ENCODE measurements around the gene ALDH1A1.

The ALDH1A1 gene

DNA sequence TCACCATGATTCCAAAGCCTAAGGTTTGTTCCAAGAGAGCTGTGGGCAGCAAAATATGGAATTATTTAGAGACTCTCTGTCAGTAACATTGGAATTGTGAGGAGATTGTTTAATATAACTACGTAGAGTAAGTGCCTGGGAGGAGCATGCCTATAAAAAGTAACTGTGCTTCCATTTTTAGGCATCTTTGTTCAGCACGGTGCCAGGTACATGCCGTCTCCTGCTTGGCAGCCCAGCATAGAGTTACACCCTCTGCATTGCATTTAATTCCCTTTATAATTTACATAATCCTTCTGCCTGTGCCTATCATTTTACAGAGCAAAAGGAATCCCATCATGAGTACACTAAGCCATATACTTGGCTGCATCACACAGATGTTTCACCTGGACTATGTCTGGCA lies 32.1 kb upstream of the ALDH1A1 start:
- H3K4me1 ChIP-seq (ENCODE audit: insufficient read depth, low read length): no peaks in the 10 kb centered on the region
- H3K27me3 ChIP-seq (ENCODE audit: insufficient read depth, low read length): no peaks in the 10 kb centered on the region
- H3K27ac ChIP-seq (ENCODE audit: low read length): no peak overlapping the region
- H3K36me3 ChIP-seq (ENCODE audit: insufficient read depth, low read depth, low read length): no peaks in the 10 kb centered on the region
- H3K9ac ChIP-seq (ENCODE audit: low read depth, low read length): no peak overlapping the region
- no peaks in the 10 kb centered on the region for H3K9me3 ChIP-seq (ENCODE audit: insufficient read depth, low read depth, low read length)
- no peak overlapping the region for H3K4me3 ChIP-seq (ENCODE audit: low read length)

GRCh38 chr9:72984226-72984947 lies 31.5 kb upstream of the ALDH1A1 start:
- no peaks in the 10 kb centered on the region for H3K36me3 ChIP-seq (ENCODE audit: insufficient read depth, low read depth, low read length)
- H3K27me3 ChIP-seq (ENCODE audit: insufficient read depth, low read length): no peaks in the 10 kb centered on the region
- H3K9me3 ChIP-seq (ENCODE audit: insufficient read depth, low read depth, low read length): no peaks in the 10 kb centered on the region
- H3K27ac ChIP-seq (ENCODE audit: low read length): no peak overlapping the region
- no peak overlapping the region for H3K9ac ChIP-seq (ENCODE audit: low read depth, low read length)
- no peak overlapping the region for H3K4me3 ChIP-seq (ENCODE audit: low read length)
- H3K4me1 ChIP-seq (ENCODE audit: insufficient read depth, low read length): no peaks in the 10 kb centered on the region; the same call in 1 of the 2 replicates

DNA sequence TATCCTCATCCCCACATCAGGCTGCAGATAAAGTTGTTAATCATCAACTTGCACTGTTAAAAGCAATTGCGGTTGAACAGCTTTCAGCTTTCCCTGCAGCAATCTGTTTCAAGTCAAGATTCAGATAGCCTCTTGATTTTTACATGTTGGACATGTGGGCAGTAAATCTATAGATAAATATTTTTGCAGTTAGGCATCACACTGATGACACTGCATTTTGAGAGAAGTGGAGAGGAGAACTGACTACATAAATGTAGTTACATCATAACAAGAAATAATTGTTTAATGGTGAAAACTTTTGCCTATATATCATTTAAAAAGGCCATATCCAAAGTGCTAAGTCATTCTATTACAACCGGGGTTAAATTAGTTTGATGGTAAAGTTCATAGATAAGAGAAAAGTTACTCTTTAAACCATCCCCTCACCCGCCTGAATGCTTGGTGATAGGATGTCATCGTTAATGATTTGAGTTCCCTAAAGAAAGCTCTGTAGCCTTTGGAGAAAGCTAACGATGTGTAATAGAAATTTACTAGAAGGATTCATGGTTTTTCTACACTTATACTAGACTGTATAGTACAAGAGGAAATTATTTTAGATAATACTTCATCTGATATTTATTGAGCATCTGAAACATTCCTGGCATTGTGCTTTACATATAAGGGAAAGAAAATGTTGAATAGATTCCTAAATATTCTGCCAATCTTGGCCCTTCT lies 30.8 kb upstream of the ALDH1A1 start:
- no peak overlapping the region for H3K4me3 ChIP-seq (ENCODE audit: low read length)
- no peak overlapping the region for H3K27ac ChIP-seq (ENCODE audit: low read length)
- H3K9ac ChIP-seq (ENCODE audit: low read depth, low read length): no peak overlapping the region

DNA sequence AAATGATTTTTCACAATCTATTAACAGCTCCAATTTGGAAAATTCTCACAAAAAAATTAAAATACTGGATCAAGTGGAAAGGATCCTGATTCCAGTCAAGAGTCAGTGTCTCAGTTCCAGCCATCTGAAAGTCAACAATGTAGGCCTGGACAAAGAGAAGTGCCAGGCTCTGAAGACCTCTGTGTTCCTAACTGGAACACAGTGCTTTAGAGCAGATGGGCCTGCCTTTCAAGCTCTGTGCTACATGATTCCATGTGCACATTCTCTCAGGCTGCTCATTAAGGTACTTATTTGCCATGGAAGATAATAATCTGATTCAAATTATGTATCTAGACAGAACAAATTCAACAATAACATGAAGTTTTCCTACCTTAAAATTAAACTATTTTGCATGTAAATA lies 30.2 kb upstream of the ALDH1A1 start:
- Histone ChIP-seq H3K36me3 (ENCODE audit: insufficient read depth, low read depth, low read length) (no peaks in the 10 kb centered on the region), H3K4me3 (ENCODE audit: low read length) (no peak overlapping the region), H3K9ac (ENCODE audit: low read depth, low read length) (no peak overlapping the region), H3K4me1 (ENCODE audit: insufficient read depth, low read length) (no peaks in the 10 kb centered on the region; the same call in 1 of the 2 replicates), H3K9me3 (ENCODE audit: insufficient read depth, low read depth, low read length) (no peaks in the 10 kb centered on the region), H3K27me3 (ENCODE audit: insufficient read depth, low read length) (no peaks in the 10 kb centered on the region), H3K27ac (ENCODE audit: low read length) (no peak overlapping the region)

More for the DNA sequence above, 30.8 kb upstream of the ALDH1A1 start:
- no peaks in the 10 kb centered on the region for H3K9me3 ChIP-seq (ENCODE audit: insufficient read depth, low read depth, low read length)
- H3K4me1 ChIP-seq (ENCODE audit: insufficient read depth, low read length): no peaks in the 10 kb centered on the region; the same call in 1 of the 2 replicates
- no peaks in the 10 kb centered on the region for H3K36me3 ChIP-seq (ENCODE audit: insufficient read depth, low read depth, low read length)
- no peaks in the 10 kb centered on the region for H3K27me3 ChIP-seq (ENCODE audit: insufficient read depth, low read length)

- Histone ChIP-seq H3K36me3 (ENCODE audit: insufficient read depth, low read depth, low read length) (no peaks in the 10 kb centered on the region), H3K27me3 (ENCODE audit: insufficient read depth, low read length) (no peaks in the 10 kb centered on the region), H3K27ac (ENCODE audit: low read length) (no peak overlapping the region), H3K4me3 (ENCODE audit: low read length) (no peak overlapping the region), H3K4me1 (ENCODE audit: insufficient read depth, low read length) (no peaks in the 10 kb centered on the region; the same call in 1 of the 2 replicates), H3K9ac (ENCODE audit: low read depth, low read length) (no peak overlapping the region), H3K9me3 (ENCODE audit: insufficient read depth, low read depth, low read length) (no peaks in the 10 kb centered on the region)
Observed at GRCh38 chr9:72982146-72982799, 29.4 kb upstream of the ALDH1A1 start.

- Histone ChIP-seq H3K27ac (ENCODE audit: low read length) (no peak overlapping the region), H3K4me3 (ENCODE audit: low read length) (no peak overlapping the region), H3K4me1 (ENCODE audit: insufficient read depth, low read length) (no peaks in the 10 kb centered on the region; the same call in 1 of the 2 replicates)
Observed at GRCh38 chr9:72981433-72981832, 28.6 kb upstream of the ALDH1A1 start.

GRCh38 chr9:72980600-72981265 lies 27.9 kb upstream of the ALDH1A1 start:
- no peak overlapping the region for H3K27ac ChIP-seq (ENCODE audit: low read length)
- H3K27me3 ChIP-seq (ENCODE audit: insufficient read depth, low read length): no peaks in the 10 kb centered on the region
- no peak overlapping the region for H3K4me3 ChIP-seq (ENCODE audit: low read length)
- H3K4me1 ChIP-seq (ENCODE audit: insufficient read depth, low read length): no peaks in the 10 kb centered on the region; the same call in 1 of the 2 replicates
- H3K36me3 ChIP-seq (ENCODE audit: insufficient read depth, low read depth, low read length): no peaks in the 10 kb centered on the region
- H3K9me3 ChIP-seq (ENCODE audit: insufficient read depth, low read depth, low read length): no peaks in the 10 kb centered on the region
- no peak overlapping the region for H3K9ac ChIP-seq (ENCODE audit: low read depth, low read length)

More at GRCh38 chr9:72981433-72981832, 28.6 kb upstream of the ALDH1A1 start:
- Histone ChIP-seq H3K9ac (ENCODE audit: low read depth, low read length) (no peak overlapping the region), H3K36me3 (ENCODE audit: insufficient read depth, low read depth, low read length) (no peaks in the 10 kb centered on the region), H3K27me3 (ENCODE audit: insufficient read depth, low read length) (no peaks in the 10 kb centered on the region), H3K9me3 (ENCODE audit: insufficient read depth, low read depth, low read length) (no peaks in the 10 kb centered on the region)

- Histone ChIP-seq H3K9ac (ENCODE audit: low read depth, low read length) (no peak overlapping the region), H3K4me1 (ENCODE audit: insufficient read depth, low read length) (no peaks in the 10 kb centered on the region; the same call in 1 of the 2 replicates), H3K27ac (ENCODE audit: low read length) (no peak overlapping the region), H3K9me3 (ENCODE audit: insufficient read depth, low read depth, low read length) (no peaks in the 10 kb centered on the region), H3K4me3 (ENCODE audit: low read length) (no peak overlapping the region), H3K36me3 (ENCODE audit: insufficient read depth, low read depth, low read length) (no peaks in the 10 kb centered on the region), H3K27me3 (ENCODE audit: insufficient read depth, low read length) (no peaks in the 10 kb centered on the region)
Observed at GRCh38 chr9:72980183-72980582, 27.3 kb upstream of the ALDH1A1 start.

DNA sequence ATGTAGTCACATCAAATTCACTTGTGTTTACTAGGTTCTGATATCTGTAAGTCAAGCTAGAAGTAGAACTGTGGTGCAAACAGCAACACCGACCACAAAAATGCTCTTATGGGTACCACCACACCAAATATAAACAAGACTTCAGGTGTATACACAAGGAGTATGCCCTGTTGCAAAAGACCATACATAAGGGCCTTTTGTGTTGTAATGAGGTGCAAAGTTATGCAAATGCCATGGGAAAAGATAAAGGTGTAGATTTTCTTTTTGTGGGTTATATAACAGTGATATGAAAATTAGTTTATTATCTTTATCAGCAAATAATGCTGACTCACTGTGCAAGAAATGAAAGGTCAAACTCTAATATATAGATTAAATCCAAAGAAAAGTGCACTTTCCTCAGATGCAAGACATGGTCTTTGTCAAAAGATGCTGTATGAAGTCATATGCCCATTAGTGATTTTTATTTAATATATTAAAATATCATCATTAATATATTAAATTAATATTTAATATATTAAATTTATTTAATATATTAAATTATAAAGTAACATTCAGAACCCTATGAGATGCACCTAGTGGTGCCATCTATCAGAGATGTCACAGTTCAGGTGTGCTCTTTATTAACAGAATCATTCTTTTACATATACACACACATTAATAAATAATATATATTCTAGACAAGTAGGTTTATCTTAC lies 26.7 kb upstream of the ALDH1A1 start:
- Histone ChIP-seq H3K9ac (ENCODE audit: low read depth, low read length) (no peak overlapping the region), H3K27ac (ENCODE audit: low read length) (no peak overlapping the region), H3K9me3 (ENCODE audit: insufficient read depth, low read depth, low read length) (no peaks in the 10 kb centered on the region), H3K36me3 (ENCODE audit: insufficient read depth, low read depth, low read length) (no peaks in the 10 kb centered on the region), H3K27me3 (ENCODE audit: insufficient read depth, low read length) (no peaks in the 10 kb centered on the region), H3K4me3 (ENCODE audit: low read length) (no peak overlapping the region), H3K4me1 (ENCODE audit: insufficient read depth, low read length) (no peaks in the 10 kb centered on the region; the same call in 1 of the 2 replicates)

GRCh38 chr9:72978744-72979143 lies 25.9 kb upstream of the ALDH1A1 start:
- Histone ChIP-seq H3K9me3 (ENCODE audit: insufficient read depth, low read depth, low read length) (no peaks in the 10 kb centered on the region), H3K4me1 (ENCODE audit: insufficient read depth, low read length) (no peaks in the 10 kb centered on the region; the same call in 1 of the 2 replicates), H3K4me3 (ENCODE audit: low read length) (no peak overlapping the region), H3K9ac (ENCODE audit: low read depth, low read length) (no peak overlapping the region), H3K27me3 (ENCODE audit: insufficient read depth, low read length) (no peaks in the 10 kb centered on the region), H3K36me3 (ENCODE audit: insufficient read depth, low read depth, low read length) (no peaks in the 10 kb centered on the region), H3K27ac (ENCODE audit: low read length) (no peak overlapping the region)

- H3K36me3 ChIP-seq (ENCODE audit: insufficient read depth, low read depth, low read length): no peaks in the 10 kb centered on the region
- H3K9ac ChIP-seq (ENCODE audit: low read depth, low read length): no peak overlapping the region
- H3K27me3 ChIP-seq (ENCODE audit: insufficient read depth, low read length): no peaks in the 10 kb centered on the region
- no peaks in the 10 kb centered on the region; the same call in 1 of the 2 replicates for H3K4me1 ChIP-seq (ENCODE audit: insufficient read depth, low read length)
- H3K27ac ChIP-seq (ENCODE audit: low read length): no peak overlapping the region
- H3K9me3 ChIP-seq (ENCODE audit: insufficient read depth, low read depth, low read length): no peaks in the 10 kb centered on the region
- H3K4me3 ChIP-seq (ENCODE audit: low read length): no peak overlapping the region
Observed at GRCh38 chr9:72977670-72978069, 24.8 kb upstream of the ALDH1A1 start.

Measured in iPS-20b (cell line).